WTC11 (cell line): ENCODE data around the gene MAGI2. TPM values are rescaled to one million over a fixed set of nuclear protein-coding genes. Genes with fewer than 3 reads are reported as not detected.

Experiments
- ATAC-seq: fragments of 200-7000 bp; cut with Tn5 transposase; 2 replicates; pipeline ENCODE4 v1.10.0; 2021; ENCODE audit warnings: mild to moderate bottlenecking, moderate library complexity
- CTCF ChIA-PET: fragments of 300-600 bp; sonication (Branson Sonifier 250); formaldehyde crosslinking; loops from one replicate; lab custom pipeline; 2021; ENCODE audit warnings: antibody characterized with exemption; lab: Charles Lee
- POLR2A ChIA-PET: fragments of 350-600 bp; sonication (Branson Sonifier 250); formaldehyde crosslinking; loops from one replicate; lab custom pipeline; 2021; ENCODE audit warnings: antibody characterized with exemption; lab: Charles Lee
- DNase-seq: peaks from one replicate; pipeline ENCODE4 v3.0.0; 2021; ENCODE audit warnings: low spot score
- H3K27ac Mint-ChIP-seq: 2 replicates; pipeline ENCODE4 v1.8.0; 2021; ENCODE audit warnings: mixed read lengths
- H3K27me3 Mint-ChIP-seq: 2 replicates; pipeline ENCODE4 v1.8.0; 2021; ENCODE audit warnings: low read depth, mild to moderate bottlenecking, moderate library complexity, mixed read lengths
- H3K36me3 Mint-ChIP-seq: 2 replicates; pipeline ENCODE4 v1.8.0; 2021; ENCODE audit warnings: mixed read lengths
- H3K4me1 Mint-ChIP-seq: 2 replicates; pipeline ENCODE4 v1.8.0; 2022; ENCODE audit warnings: mixed read lengths
- H3K4me3 Mint-ChIP-seq: 2 replicates; pipeline ENCODE4 v1.8.0; 2021; ENCODE audit warnings: mild to moderate bottlenecking, moderate library complexity, mixed read lengths
- H3K9me3 Mint-ChIP-seq: 2 replicates; pipeline ENCODE4 v1.8.0; 2021; ENCODE audit warnings: mixed read lengths
- CREB1 ChIP-seq: sonication (generic); formaldehyde crosslinking; IDR thresholded peaks from 2 replicates; pipeline ENCODE4 v1.8.0; 2023; ENCODE audit warnings: mild to moderate bottlenecking, missing genetic modification reagents
- CTCF ChIP-seq: fragments of 200-600 bp; IDR thresholded peaks from 2 replicates; pipeline ENCODE4 v1.8.0; 2022; ENCODE audit warnings: antibody characterized with exemption
- E2F5 ChIP-seq: sonication (generic); formaldehyde crosslinking; IDR thresholded peaks from 2 replicates; pipeline ENCODE4 v1.8.1; 2022; ENCODE audit warnings: mild to moderate bottlenecking, moderate library complexity, missing genetic modification reagents
- FOXJ3 ChIP-seq: sonication (generic); formaldehyde crosslinking; IDR thresholded peaks from 2 replicates; pipeline ENCODE4 v1.9.0; 2021; ENCODE audit warnings: missing genetic modification reagents, mild to moderate bottlenecking, borderline replicate concordance
- FOXP1 ChIP-seq: sonication (generic); formaldehyde crosslinking; IDR thresholded peaks from 2 replicates; pipeline ENCODE4 v1.8.0; 2022; ENCODE audit warnings: missing genetic modification reagents, mild to moderate bottlenecking, moderate library complexity, borderline replicate concordance
- FOXP4 ChIP-seq: sonication (generic); formaldehyde crosslinking; IDR thresholded peaks from 2 replicates; pipeline ENCODE4 v1.8.0; 2022; ENCODE audit warnings: mild to moderate bottlenecking, missing genetic modification reagents
- GABPB1 ChIP-seq: sonication (generic); formaldehyde crosslinking; IDR thresholded peaks from 2 replicates; pipeline ENCODE4 v1.8.1; 2023; ENCODE audit warnings: mild to moderate bottlenecking, missing genetic modification reagents
- IRF1 ChIP-seq: sonication (generic); formaldehyde crosslinking; IDR thresholded peaks from 2 replicates; pipeline ENCODE4 v1.8.0; 2023; ENCODE audit warnings: missing genetic modification reagents
- KAT7 ChIP-seq: sonication (generic); formaldehyde crosslinking; IDR thresholded peaks from 2 replicates; pipeline ENCODE4 v1.8.1; 2023; ENCODE audit warnings: missing genetic modification reagents, mild to moderate bottlenecking, borderline replicate concordance
- MLX ChIP-seq: sonication (generic); formaldehyde crosslinking; IDR thresholded peaks from 2 replicates; pipeline ENCODE4 v1.8.1; 2023; ENCODE audit warnings: mild to moderate bottlenecking, missing genetic modification reagents, moderate library complexity
- MYBL2 ChIP-seq: sonication (generic); formaldehyde crosslinking; IDR thresholded peaks from 2 replicates; pipeline ENCODE4 v1.8.1; 2023; ENCODE audit warnings: mild to moderate bottlenecking, moderate library complexity, missing genetic modification reagents
- NFYB ChIP-seq: sonication (generic); formaldehyde crosslinking; conservative IDR thresholded peaks from 2 replicates; pipeline ENCODE4 v1.8.0; 2022; ENCODE audit warnings: low read depth, missing genetic modification reagents
- NR3C1 ChIP-seq: sonication (generic); formaldehyde crosslinking; conservative IDR thresholded peaks from 2 replicates; pipeline ENCODE4 v1.8.1; 2023; ENCODE audit warnings: low read depth, mild to moderate bottlenecking, missing genetic modification reagents
- OVOL2 ChIP-seq: fragments of 250-450 bp; sonication (Bioruptor Pico); IDR thresholded peaks from 2 replicates; pipeline ENCODE4 v1.9.0; 2021; ENCODE audit warnings: mild to moderate bottlenecking, borderline replicate concordance
- RELA ChIP-seq: sonication (generic); formaldehyde crosslinking; IDR thresholded peaks from 2 replicates; pipeline ENCODE4 v1.8.1; 2022; ENCODE audit warnings: missing genetic modification reagents, mild to moderate bottlenecking, borderline replicate concordance
- RORB ChIP-seq: fragments of 250-450 bp; sonication (Bioruptor Pico); IDR thresholded peaks from 2 replicates; pipeline ENCODE4 v1.9.0; 2021; ENCODE audit warnings: mild to moderate bottlenecking
- SMAD4 ChIP-seq: sonication (generic); formaldehyde crosslinking; IDR thresholded peaks from 2 replicates; pipeline ENCODE4 v1.8.0; 2022; ENCODE audit warnings: mild to moderate bottlenecking, missing genetic modification reagents
- USF2 ChIP-seq: sonication (generic); formaldehyde crosslinking; IDR thresholded peaks from 2 replicates; pipeline ENCODE4 v1.8.1; 2023; ENCODE audit warnings: mild to moderate bottlenecking, missing genetic modification reagents, moderate library complexity
- ZNF317 ChIP-seq: sonication (generic); formaldehyde crosslinking; IDR thresholded peaks from 2 replicates; pipeline ENCODE4 v1.8.1; 2023; ENCODE audit warnings: low read depth, mild to moderate bottlenecking, moderate library complexity, missing genetic modification reagents, borderline replicate concordance
- ZNF423 ChIP-seq: fragments of 250-450 bp; sonication (Bioruptor Pico); IDR thresholded peaks from 2 replicates; pipeline ENCODE4 v2.1.2; 2022; ENCODE audit warnings: mild to moderate bottlenecking, moderate library complexity
- ZNF532 ChIP-seq: fragments of 250-450 bp; sonication (Bioruptor Pico); IDR thresholded peaks from 2 replicates; pipeline ENCODE4 v1.9.0; 2021; ENCODE audit warnings: mild to moderate bottlenecking, borderline replicate concordance
- ZNF671 ChIP-seq: fragments of 250-450 bp; sonication (Bioruptor Pico); IDR thresholded peaks from 2 replicates; pipeline ENCODE4 v1.8.0; 2021; ENCODE audit warnings: mild to moderate bottlenecking
- total RNA-seq: library from RNA; stranded (reverse); gene quantifications from 3 replicates; pipeline ENCODE4 v1.2.3, GENCODE V29; 2021

Gene MAGI2
- total RNA-seq, 1 experiment from 2014 or later: 26.6 TPM

GRCh38 chr7:78558566-78558965 lies 894.9 kb downstream of the MAGI2 start (continued):
- TF ChIP-seq OVOL2 (CRISPR knock-in tag) (no peak), NR3C1 (CRISPR knock-in tag) (no peak), IRF1 (CRISPR knock-in tag) (no peak)

GRCh38 chr7:78543976-78544375 lies 909.5 kb downstream of the MAGI2 start:
- Mint-ChIP-seq H3K4me1 (peaks cover 22% of the 10 kb centered on the region), H3K27ac (0 out of 2 replicates have a peak overlapping the region, but pooled peaks have one; percentile 28), H3K36me3 (peaks cover 13% of the 10 kb centered on the region), H3K27me3 (no peaks in the 10 kb centered on the region), H3K9me3 (peaks cover 9% of the 10 kb centered on the region)
- DNase-seq: no peak
- POLR2A ChIA-PET: no interaction called here
- CTCF ChIA-PET: no interaction called here
- no peak for TF ChIP-seq MLX (CRISPR knock-in tag)
- TF ChIP-seq ZNF423 (CRISPR knock-in tag): no peak
- TF ChIP-seq FOXP4 (CRISPR knock-in tag): no peak
- no peak for TF ChIP-seq CTCF
- TF ChIP-seq NFYB (CRISPR knock-in tag): no peak
- TF ChIP-seq KAT7 (CRISPR knock-in tag): no peak
- no peak for TF ChIP-seq USF2 (CRISPR knock-in tag)
- TF ChIP-seq FOXJ3 (CRISPR knock-in tag): no peak
- no peak for TF ChIP-seq MYBL2 (CRISPR knock-in tag)
- no peak for TF ChIP-seq FOXP1 (CRISPR knock-in tag)
- no peak for TF ChIP-seq ZNF317 (CRISPR knock-in tag)
- no peak for TF ChIP-seq NR3C1 (CRISPR knock-in tag)
- TF ChIP-seq, all 79 proteins: peak for 0
- H3K4me3 Mint-ChIP-seq: no peak overlapping the region
- ATAC-seq: no peak

- Mint-ChIP-seq H3K36me3 (peaks cover 21% of the 10 kb centered on the region), H3K27me3 (no peaks in the 10 kb centered on the region), H3K9me3 (peaks cover 17% of the 10 kb centered on the region), H3K4me1 (peaks cover 22% of the 10 kb centered on the region), H3K27ac (no peak overlapping the region), H3K4me3 (no peak overlapping the region)
- ATAC-seq: no peak
- no peak for DNase-seq
- CTCF ChIA-PET: no interaction called here
- POLR2A ChIA-PET: no interaction called here
- TF ChIP-seq ZNF671 (no peak), CREB1 (CRISPR knock-in tag) (no peak), RORB (no peak), RELA (CRISPR knock-in tag) (no peak), ZNF532 (no peak), IRF1 (CRISPR knock-in tag) (no peak), E2F5 (CRISPR knock-in tag) (no peak), SMAD4 (CRISPR knock-in tag) (no peak), GABPB1 (no peak)
Measured at GRCh38 chr7:78542981-78543380, 910.5 kb downstream of the MAGI2 start.
